ENCODE results near the gene MAMDC4.
"Not testable (repeated sequence)": the region's sequence is repeated elsewhere in the genome, so short reads cannot be mapped to it uniquely, and the experiment has no call there.

Gene MAMDC4

GRCh38 chr9:136839229-136840139 is 12.7 kb upstream of the MAMDC4 start:
- DNase-seq = no peak

GRCh38 chr9:136840140-136840876 is 11.8 kb upstream of the MAMDC4 start:
- no peak for DNase-seq

- DNase-seq = no peak
Measured at GRCh38 chr9:136840877-136841645, 11.1 kb upstream of the MAMDC4 start.

- not testable (repeated sequence) for DNase-seq
Measured at GRCh38 chr9:136841646-136842379, 10.3 kb upstream of the MAMDC4 start.

- DNase-seq = peak; percentile 83 to 85
Measured at GRCh38 chr9:136842380-136842948, 9.7 kb upstream of the MAMDC4 start, which contains the start of gene AJM1. TSS of gene AJM1 (plus strand) at chr9:136842478. CDS start at chr9:136844415, 1,937 bp downstream.

- not testable (repeated sequence) for DNase-seq
Measured at GRCh38 chr9:136843159-136843800, 8.9 kb upstream of the MAMDC4 start.

- peak; percentile 73 to 80 for DNase-seq
Measured at GRCh38 chr9:136843801-136844740, 8.1 kb upstream of the MAMDC4 start.

GRCh38 chr9:136844761-136845464 is 7.2 kb upstream of the MAMDC4 start:
- DNase-seq = no peak

GRCh38 chr9:136845465-136846260 is 6.5 kb upstream of the MAMDC4 start:
- no peak for DNase-seq

GRCh38 chr9:136846376-136847087 is 5.6 kb upstream of the MAMDC4 start:
- no peak for DNase-seq

GRCh38 chr9:136847088-136847825 is 4.9 kb upstream of the MAMDC4 start:
- DNase-seq = peak; percentile 37 to 45

GRCh38 chr9:136847826-136848392 is 4.2 kb upstream of the MAMDC4 start:
- peak; percentile 90 to 93 for DNase-seq

GRCh38 chr9:136848393-136849037 is 3.6 kb upstream of the MAMDC4 start:
- DNase-seq = peak; percentile 48 to 57

- peak; percentile 96 to 97 for DNase-seq
Measured at GRCh38 chr9:136849038-136849959, 2.8 kb upstream of the MAMDC4 start, which contains the start of gene PHPT1. TSS of gene PHPT1 (plus strand) at chr9:136849409. CDS start at chr9:136849431, 22 bp downstream.
